GM12873 (cell line): ENCODE measurements around the gene PRDM16.

Source experiments
- CTCF ChIP-seq: IDR thresholded peaks from 2 replicates; pipeline ENCODE4 v1.5.1; 2012; ENCODE audit warnings: low read depth, mild to moderate bottlenecking, moderate library complexity, low read length, control low read depth; ENCODE audit not compliant: insufficient read depth; ENCODE audit errors: missing control alignments

The PRDM16 gene

GRCh38 chr1:3099861-3100260 is 30.9 kb downstream of the PRDM16 start:
- TF ChIP-seq CTCF = no peak

DNA sequence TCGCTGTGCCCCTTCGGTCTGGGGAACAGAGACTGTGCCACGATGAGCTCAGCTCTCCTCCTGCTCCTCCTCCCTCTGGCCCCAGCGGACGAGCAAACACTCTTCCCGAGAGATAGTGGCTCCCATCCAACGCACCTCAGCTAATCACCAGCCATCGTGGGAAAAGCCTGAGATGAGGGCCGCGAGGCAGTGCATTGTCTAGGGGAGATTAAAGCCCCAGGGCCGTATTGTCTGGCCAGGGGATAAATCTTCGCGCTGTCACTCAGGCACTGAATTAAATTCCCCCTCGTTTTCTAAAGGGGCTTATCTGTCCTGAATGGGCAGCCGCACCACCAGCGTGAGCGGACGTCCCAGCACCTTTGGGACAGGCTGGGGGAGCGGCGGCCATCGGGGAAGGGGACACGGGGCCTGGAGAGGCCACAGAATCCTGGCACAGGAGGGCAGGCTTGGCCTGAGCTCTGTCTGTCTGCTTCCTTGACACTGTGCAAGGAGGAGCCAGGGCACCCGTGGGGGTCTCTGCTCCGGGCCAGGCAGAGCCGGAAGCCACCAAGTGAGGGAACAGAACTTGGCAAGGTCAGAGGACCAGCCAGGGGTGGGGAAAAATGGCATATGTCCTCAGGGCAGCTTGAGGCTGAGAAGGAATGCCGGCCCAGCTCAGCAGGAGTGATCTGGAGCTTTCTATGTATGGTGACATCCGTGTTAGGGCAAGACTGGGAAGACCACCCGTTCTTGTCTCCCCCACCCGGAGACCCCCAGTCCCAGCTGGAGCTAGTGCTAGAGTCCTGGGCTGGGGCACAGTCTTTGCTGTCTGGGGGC is 32.3 kb downstream of the PRDM16 start:
- no peak for TF ChIP-seq CTCF

- TF ChIP-seq CTCF = no peak
Measured at GRCh38 chr1:3102641-3103040, 33.6 kb downstream of the PRDM16 start.

GRCh38 chr1:3103967-3104677 is 35.1 kb downstream of the PRDM16 start:
- no peak for TF ChIP-seq CTCF

DNA sequence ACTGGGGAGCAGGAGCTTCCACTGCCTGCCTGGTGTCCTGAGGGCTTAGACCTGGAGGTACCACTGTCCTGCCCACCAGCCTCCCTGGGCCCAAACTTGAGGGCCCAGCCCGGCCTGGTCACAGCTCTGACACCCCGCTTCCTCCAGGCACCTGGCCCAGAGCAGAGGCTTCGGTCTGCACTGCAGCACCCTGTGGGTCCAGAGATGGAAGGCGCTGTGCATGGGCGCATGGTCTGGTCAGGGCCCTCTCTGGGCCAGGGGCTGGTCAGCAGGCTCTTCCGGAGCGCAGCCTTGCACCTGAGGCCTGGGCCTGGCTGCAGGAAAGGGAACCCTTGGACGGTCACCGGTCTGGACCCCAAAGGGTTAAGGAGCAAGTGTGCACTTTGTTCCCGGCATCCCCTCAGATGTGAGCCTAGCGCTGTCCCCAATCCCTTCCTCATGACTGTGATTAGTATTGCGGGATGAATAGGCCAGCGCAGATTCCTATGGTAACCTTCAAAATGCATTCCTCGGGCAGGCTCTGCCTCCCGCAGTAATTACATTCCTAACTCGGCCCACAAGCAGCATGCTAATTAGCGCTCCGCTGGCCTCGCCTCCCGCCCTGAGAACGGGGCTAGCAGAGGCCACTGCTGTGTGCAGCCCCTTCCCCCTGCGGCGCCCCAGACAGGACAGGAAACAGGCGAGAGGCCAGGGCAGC is 36.3 kb downstream of the PRDM16 start:
- no peak for TF ChIP-seq CTCF

DNA sequence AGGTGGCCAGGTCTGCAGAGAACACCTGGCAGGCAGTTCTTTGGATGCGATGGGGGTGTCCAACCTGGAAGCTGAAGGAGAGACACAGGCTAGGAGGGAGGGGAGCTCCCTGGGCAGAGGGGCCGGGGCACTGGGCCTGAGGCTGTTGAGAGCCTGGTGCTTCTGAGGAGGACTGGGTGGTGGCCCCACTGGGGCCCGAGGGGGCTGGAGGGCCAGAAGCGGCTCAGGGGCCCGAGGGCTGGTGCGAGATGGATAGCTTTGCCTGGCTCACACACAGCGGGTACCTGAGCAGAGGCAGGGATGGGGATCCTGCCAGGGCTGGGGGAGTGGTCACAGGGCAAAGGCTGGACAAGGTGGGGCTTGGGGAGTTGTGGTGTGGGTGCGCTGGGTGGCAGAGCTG is 37.2 kb downstream of the PRDM16 start:
- no peak for TF ChIP-seq CTCF

DNA sequence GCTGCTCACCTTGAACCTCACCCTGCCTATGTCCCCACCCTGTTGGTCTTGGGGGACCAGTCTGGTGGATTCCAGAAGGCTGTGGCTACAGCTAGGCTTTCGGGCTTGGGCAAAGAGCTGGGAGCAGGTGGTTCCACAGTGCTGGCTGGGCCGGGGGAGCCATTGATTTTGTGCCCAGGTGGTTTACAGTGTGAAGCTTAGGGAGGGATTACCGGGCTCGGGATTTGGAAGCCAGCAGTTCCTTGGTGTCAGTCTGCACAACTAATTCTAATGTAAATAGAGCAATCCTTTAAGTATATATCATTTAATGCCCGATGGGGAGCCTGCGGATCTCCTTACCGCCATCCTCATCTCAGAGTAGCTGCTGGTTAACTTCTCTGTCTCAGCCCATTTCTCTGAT is 38.2 kb downstream of the PRDM16 start:
- no peak for TF ChIP-seq CTCF
